Measurements from ENCODE around the gene ZNF70.

DNA sequence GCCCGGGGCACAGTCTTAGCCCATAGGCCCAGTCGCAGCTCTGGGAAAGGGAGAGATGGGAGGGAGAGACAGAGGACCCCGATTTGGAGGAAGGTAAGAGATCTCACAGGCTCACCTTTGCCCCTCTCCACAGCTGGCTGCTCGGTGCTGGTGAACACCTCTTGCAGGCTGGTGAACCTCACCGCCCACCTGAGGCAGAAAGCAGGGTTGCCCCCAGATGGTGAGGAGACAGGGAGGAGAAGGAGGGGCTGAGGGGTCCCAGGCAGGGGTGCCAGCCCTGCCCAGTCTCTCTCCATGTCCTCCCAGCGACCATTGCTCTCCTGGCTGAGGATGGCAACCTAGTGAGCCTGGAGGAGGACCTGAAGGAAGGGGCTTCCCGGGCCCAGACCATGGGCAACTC is 13.0 kb upstream of the ZNF70 start:
- TF ChIP-seq, protein P1, sequence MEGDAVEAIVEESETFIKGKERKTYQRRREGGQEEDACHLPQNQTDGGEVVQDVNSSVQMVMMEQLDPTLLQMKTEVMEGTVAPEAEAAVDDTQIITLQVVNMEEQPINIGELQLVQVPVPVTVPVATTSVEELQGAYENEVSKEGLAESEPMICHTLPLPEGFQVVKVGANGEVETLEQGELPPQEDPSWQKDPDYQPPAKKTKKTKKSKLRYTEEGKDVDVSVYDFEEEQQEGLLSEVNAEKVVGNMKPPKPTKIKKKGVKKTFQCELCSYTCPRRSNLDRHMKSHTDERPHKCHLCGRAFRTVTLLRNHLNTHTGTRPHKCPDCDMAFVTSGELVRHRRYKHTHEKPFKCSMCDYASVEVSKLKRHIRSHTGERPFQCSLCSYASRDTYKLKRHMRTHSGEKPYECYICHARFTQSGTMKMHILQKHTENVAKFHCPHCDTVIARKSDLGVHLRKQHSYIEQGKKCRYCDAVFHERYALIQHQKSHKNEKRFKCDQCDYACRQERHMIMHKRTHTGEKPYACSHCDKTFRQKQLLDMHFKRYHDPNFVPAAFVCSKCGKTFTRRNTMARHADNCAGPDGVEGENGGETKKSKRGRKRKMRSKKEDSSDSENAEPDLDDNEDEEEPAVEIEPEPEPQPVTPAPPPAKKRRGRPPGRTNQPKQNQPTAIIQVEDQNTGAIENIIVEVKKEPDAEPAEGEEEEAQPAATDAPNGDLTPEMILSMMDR (IDR thresholded peaks at IDR 0.05): no peak
- no peak for TF ChIP-seq TCF7L2 (IDR thresholded peaks at IDR 0.05; ENCODE audit: low read depth, low read length)
- no peak for TF ChIP-seq POLR2AphosphoS5 (IDR thresholded peaks at IDR 0.05; ENCODE audit: low read depth, low read length)
